Osteoblast (primary cell): ENCODE data around the gene EPHB2. TPM values are rescaled to one million over a fixed set of nuclear protein-coding genes. Genes with fewer than 3 reads are reported as not detected.
"Not testable (repeated sequence)": the region's sequence is repeated elsewhere in the genome, so short reads cannot be mapped to it uniquely, and the experiment has no call there.

Experiments used
- DNase-seq: peaks from one replicate; pipeline ENCODE4 v3.0.0; 2011; ENCODE audit warnings: low spot score, mixed read lengths; ENCODE audit not compliant: insufficient read length; ENCODE audit errors: missing footprints
- H2AFZ ChIP-seq: 2 replicates; pipeline ENCODE4 v1.6.0; 2011; ENCODE audit warnings: mild to moderate bottlenecking, low read length
- H3K27ac ChIP-seq: 2 replicates; pipeline ENCODE4 v1.5.1; 2011; ENCODE audit warnings: mild to moderate bottlenecking, low read depth, low read length, moderate library complexity
- H3K27me3 ChIP-seq: 2 replicates; pipeline ENCODE4 v1.6.0; 2012; ENCODE audit warnings: mild to moderate bottlenecking, control low read depth, inconsistent platforms, low read length, moderate library complexity; ENCODE audit not compliant: insufficient read depth
- H3K36me3 ChIP-seq: 2 replicates; pipeline ENCODE4 v1.5.1; 2011; ENCODE audit warnings: mild to moderate bottlenecking, low read length, control low read depth, moderate library complexity; ENCODE audit not compliant: insufficient read depth
- H3K4me1 ChIP-seq: 2 replicates; pipeline ENCODE4 v1.5.1; 2011; ENCODE audit warnings: mild to moderate bottlenecking, low read length, control low read depth, moderate library complexity; ENCODE audit not compliant: insufficient read depth
- H3K4me2 ChIP-seq: 2 replicates; pipeline ENCODE4 v1.6.0; 2011; ENCODE audit warnings: mild to moderate bottlenecking, low read length; ENCODE audit not compliant: insufficient read depth
- H3K4me3 ChIP-seq: fragments of 200-600 bp; sonication (generic); 3 replicates; pipeline ENCODE4 v1.5.1; 2012; ENCODE audit warnings: mild to moderate bottlenecking, low read length, inconsistent platforms; ENCODE audit not compliant: insufficient read depth
- H3K79me2 ChIP-seq: 2 replicates; pipeline ENCODE4 v1.6.0; 2012; ENCODE audit warnings: mild to moderate bottlenecking, low read length, control low read depth, inconsistent platforms; ENCODE audit not compliant: insufficient read depth
- H3K9me3 ChIP-seq: 2 replicates; pipeline ENCODE4 v1.5.1; 2011; ENCODE audit warnings: low read depth, low read length, control low read depth
- H4K20me1 ChIP-seq: 2 replicates; pipeline ENCODE4 v1.6.0; 2012; ENCODE audit warnings: mild to moderate bottlenecking, low read length, control low read depth; ENCODE audit not compliant: insufficient read depth
- total RNA-seq: library from RNA; depleted of rRNA; stranded (reverse); fragments of >200 nt; gene quantifications from 2 replicates; pipeline ENCODE4 v1.2.3, GENCODE V29; 2012
- TF ChIP-seq, protein P1 (sequence below): IDR thresholded peaks from 2 replicates; pipeline ENCODE4 v1.5.1; 2011; ENCODE audit warnings: mild to moderate bottlenecking, low read depth, low read length, moderate library complexity; ENCODE audit errors: extremely low read depth

The EPHB2 gene
- total RNA-seq, 1 donor, result 8.7 TPM

DNA sequence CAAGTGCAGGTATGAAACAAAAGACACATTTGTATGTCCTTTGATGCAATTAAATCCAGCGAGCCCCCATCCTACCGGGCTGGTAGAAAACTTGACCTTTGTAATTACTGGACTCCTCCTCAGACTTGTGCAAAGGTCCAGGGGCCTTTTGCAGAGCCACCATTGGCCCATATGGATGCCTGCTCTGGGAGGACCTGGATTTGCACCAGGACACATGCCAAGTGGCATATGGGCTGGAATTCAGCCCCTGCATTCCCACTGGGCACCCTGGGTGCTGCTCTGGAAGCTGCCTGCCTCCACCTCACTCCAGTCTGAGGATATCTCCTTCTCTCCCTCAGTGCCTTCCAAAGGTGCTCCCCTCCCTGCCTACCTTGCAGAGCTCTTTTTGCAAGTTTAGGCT is 226.0 kb downstream of the EPHB2 start:
- H3K79me2 ChIP-seq, result no peaks in the 10 kb centered on the region
- H2AFZ ChIP-seq, result no peak overlapping the region
- peaks cover 5% of the 10 kb centered on the region for H3K27me3 ChIP-seq
- H3K36me3 ChIP-seq, result no peaks in the 10 kb centered on the region
- TF ChIP-seq, protein P1, sequence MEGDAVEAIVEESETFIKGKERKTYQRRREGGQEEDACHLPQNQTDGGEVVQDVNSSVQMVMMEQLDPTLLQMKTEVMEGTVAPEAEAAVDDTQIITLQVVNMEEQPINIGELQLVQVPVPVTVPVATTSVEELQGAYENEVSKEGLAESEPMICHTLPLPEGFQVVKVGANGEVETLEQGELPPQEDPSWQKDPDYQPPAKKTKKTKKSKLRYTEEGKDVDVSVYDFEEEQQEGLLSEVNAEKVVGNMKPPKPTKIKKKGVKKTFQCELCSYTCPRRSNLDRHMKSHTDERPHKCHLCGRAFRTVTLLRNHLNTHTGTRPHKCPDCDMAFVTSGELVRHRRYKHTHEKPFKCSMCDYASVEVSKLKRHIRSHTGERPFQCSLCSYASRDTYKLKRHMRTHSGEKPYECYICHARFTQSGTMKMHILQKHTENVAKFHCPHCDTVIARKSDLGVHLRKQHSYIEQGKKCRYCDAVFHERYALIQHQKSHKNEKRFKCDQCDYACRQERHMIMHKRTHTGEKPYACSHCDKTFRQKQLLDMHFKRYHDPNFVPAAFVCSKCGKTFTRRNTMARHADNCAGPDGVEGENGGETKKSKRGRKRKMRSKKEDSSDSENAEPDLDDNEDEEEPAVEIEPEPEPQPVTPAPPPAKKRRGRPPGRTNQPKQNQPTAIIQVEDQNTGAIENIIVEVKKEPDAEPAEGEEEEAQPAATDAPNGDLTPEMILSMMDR, result no peak
- H3K27ac ChIP-seq, result no peak overlapping the region
- no peaks in the 10 kb centered on the region for H4K20me1 ChIP-seq
- no peak overlapping the region for H3K4me2 ChIP-seq
- DNase-seq, result no peak
- H3K4me3 ChIP-seq, result no peak overlapping the region
- no peaks in the 10 kb centered on the region for H3K4me1 ChIP-seq
- peaks cover 5% of the 10 kb centered on the region for H3K9me3 ChIP-seq

DNA sequence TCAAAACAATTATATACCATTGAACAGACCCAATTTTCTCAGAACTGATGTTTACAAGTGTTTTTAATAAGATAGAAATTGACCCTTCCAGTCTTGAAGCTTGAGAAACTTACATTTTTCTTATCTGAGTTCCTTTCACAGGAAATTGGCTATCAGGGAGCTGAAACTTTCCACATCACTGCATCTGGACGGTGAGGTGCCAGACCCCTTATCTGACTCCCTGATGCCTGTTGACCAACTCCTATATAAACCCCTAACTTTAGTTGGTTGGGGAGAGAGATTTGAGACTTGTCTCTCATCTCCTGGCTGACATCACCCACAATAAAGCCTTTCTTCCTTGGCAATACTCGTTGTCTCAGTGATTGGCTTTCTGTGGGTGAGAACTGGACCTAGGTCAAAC is 230.6 kb downstream of the EPHB2 start:
- Histone ChIP-seq H3K79me2 (no peaks in the 10 kb centered on the region), H2AFZ (no peak overlapping the region), H3K4me1 (no peaks in the 10 kb centered on the region), H4K20me1 (no peaks in the 10 kb centered on the region), H3K4me3 (no peak overlapping the region), H3K4me2 (no peak overlapping the region), H3K36me3 (no peaks in the 10 kb centered on the region), H3K27me3 (peaks cover 14% of the 10 kb centered on the region), H3K9me3 (peaks cover 5% of the 10 kb centered on the region), H3K27ac (no peak overlapping the region)
- no peak for DNase-seq
- TF ChIP-seq, protein P1, result no peak

DNA sequence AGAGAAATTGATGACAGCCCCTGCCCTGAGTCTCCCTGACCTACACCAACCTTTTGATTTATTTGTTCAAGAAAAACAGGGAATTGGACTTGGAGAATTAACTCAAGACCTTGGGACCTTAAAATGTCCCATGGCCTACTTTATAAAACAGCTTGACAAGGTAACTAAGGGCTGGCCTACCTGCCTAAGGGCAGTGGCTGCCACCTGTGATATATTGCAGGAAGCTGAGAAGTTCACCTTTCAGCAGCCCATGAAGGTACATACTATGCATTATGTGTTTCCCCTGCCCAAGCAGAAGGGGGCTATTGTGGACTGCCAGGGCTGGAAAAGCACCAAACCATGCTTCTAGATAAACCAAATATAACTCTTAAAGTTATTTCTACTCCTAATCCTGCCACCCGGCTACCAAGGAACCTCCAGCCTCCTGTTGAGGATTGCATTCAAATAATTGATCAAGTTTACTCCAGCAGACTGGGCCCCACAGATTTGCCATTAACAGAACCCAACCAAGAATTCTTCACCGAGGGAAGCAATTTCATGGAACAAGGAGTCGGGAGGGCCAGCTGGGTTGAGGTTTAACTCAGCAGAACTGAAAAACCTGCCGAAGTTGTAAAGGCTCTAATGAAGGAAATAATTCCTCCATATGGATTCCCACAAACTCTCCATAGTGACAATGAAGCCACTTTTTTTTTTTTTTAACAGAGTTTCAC is 233.9 kb downstream of the EPHB2 start:
- Histone ChIP-seq H3K9me3 (peaks cover 5% of the 10 kb centered on the region), H3K79me2 (no peaks in the 10 kb centered on the region), H4K20me1 (no peaks in the 10 kb centered on the region), H3K27ac (no peak overlapping the region), H3K4me3 (no peak overlapping the region), H3K27me3 (peaks cover 34% of the 10 kb centered on the region), H2AFZ (no peak overlapping the region), H3K4me2 (no peak overlapping the region), H3K36me3 (no peaks in the 10 kb centered on the region), H3K4me1 (no peaks in the 10 kb centered on the region)
- TF ChIP-seq, protein P1, result no peak
- DNase-seq, result no peak

DNA sequence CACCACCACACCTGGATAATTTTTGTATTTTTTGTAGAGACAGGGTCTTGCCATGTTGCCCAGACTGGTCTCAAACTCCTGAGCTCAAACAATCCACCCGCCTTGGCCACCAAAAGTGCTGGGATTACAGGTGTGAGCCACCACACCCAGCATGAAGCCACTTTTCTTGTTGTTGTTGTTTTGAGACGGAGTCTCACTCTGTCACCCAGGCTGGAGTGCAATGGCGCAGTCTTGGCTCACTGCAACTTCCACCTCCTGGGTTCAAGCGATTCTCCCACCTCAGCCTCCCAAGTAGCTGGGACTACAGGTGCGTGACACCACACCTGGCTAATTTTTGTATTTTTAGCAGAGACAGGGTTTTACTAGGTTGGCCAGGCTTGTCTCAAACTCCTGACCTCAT is 234.5 kb downstream of the EPHB2 start:
- H4K20me1 ChIP-seq, H3K4me1 ChIP-seq, H3K36me3 ChIP-seq, H2AFZ ChIP-seq, H3K4me3 ChIP-seq, H3K4me2 ChIP-seq, H3K27ac ChIP-seq, DNase-seq, H3K79me2 ChIP-seq, H3K9me3 ChIP-seq: not testable (repeated sequence)
- H3K27me3 ChIP-seq, result peaks cover 34% of the 10 kb centered on the region
